Stimulated activated CD4-positive, alpha-beta T cell treated with anti-CD3 and anti-CD28 coated beads, Interleukin-2, amount 100 ng/mL, for 24 hours (primary cell): ENCODE data around the gene MARCHF7.
"Not testable (repeated sequence)": the region's sequence is repeated elsewhere in the genome, so short reads cannot be mapped to it uniquely, and the experiment has no call there.

ENCODE experiments used
- DNase-seq, 2 donors: peaks; one replicate each; pipeline ENCODE4 v3.0.0-alpha.2; 2020

The MARCHF7 gene

DNA sequence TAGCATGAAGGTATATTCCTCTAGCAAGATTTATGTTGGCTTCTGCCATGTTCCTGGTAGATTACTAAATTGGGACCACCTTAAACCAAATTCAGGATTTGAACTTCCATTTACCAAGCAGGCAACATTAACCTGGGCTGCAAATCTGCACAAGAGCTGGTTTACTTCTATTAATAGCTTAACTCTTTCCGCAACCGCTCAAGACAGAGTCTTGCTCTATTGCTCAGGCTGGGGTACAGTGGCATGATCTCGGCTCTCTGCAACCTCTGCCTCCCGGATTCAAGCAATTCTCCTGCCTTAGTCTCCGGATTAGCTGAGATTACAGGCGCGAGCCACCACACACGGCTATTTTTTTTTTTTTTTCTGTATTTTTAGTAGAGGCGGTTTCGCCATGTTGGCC lies 8.4 kb downstream of the MARCHF7 start:
- no peak for DNase-seq

GRCh38 chr2:159722580-159722979 lies 10.3 kb downstream of the MARCHF7 start:
- DNase-seq, result no peak

DNA sequence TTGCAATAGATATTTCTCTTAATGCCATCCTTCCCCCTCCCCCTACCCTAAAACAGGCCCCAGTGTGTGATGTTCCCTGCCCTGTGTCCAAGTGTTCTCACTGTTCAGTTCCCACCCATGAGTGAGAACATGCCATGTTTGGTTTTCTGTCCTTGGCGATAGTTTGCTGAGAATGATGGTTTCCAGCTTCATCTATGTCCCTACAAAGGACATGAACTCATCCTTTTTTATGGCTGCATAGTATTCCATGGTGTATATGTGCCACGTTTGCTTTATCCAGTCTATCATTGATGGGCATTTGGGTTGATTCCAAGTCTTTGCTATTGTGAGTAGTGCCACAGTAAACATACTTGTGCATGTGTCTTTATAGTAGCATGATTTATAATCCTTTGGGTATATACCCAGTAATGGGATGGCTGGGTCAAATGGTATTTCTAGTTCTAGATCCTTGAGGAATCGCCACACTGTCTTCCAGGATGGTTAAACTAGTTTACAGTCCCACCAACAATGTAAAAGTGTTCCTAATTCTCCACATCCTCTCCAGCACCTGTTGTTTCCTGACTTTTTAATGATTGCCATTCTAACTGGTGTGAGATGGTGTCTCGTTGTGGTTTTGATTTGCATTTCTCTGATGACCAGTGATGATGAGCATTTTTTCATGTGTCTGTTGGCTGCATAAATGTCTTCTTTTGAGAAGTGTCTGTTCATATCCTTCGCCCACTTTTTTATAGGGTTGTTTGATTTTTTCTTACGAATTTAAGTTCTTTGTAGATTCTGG lies 12.7 kb downstream of the MARCHF7 start:
- not testable (repeated sequence) for DNase-seq

DNA sequence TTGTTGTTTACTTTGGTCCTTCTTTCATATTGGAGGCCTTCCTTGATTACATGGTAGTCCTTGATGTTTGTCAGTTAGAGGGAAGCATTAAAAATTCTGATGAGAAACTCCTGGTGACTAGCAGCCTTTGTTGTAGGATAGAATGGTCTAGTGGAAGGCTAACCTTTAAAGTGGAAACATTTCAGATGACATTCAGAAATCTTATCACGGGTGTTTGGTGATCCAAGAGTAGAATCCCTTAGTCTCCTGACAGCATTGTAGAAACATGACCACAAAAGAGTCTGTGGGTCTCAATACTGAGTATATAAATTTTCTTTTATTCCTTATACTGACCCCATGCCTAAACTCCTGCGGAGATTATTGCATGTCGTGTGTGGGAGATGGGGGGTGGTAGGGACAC lies 13.4 kb downstream of the MARCHF7 start:
- no peak for DNase-seq

DNA sequence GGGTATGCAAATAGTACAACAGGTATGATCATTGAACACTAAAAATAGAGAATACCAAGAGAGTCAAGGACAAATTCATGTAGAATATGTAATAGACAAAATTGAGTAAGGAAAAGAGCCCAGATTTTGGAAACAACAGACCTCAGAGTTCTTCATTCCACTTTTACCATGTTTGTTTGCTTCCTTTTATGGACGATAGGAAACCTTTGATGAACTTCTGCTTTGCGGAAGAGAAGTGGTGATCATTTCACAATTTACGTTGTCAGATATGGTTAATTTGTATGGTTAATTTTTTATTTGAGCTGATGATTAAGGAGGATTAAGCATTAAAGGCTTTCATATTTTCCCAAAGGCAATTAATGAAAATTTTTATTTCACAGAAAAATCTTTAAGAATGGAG lies 16.3 kb downstream of the MARCHF7 start:
- DNase-seq, result no peak

GRCh38 chr2:159735648-159736047 lies 23.3 kb downstream of the MARCHF7 start:
- no peak for DNase-seq

- no peak for DNase-seq
These were observed 23.7 kb downstream of the MARCHF7 start for GRCh38 chr2:159736048-159736447.

DNA sequence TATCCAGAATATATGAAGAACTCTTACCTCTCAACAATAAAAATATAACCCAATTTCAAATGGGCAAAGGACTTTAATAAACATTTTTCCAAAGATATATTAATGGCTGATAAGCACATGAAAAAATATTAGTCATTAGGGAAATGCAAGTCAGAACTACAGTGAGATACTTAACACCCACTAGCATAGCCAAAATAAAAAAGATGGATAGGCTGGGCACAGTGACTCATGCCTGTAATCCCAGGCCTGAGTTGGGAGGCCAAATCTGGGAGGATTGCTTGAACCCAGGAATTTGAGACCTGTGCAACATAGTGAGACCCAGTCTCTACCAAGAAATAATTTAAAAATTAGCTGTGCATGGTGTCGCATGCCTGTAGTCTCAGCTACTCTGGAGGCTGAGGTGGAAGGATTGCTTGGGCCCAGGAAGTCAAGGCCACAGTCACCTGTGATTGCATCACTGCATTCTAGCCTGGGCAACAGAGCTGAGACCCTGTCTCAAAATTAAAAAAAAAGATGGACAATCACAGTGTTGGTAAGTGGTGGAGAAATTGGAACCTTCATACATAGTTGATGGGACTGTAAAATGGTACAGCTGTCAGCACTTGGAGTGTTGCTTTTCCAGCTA lies 25.1 kb downstream of the MARCHF7 start:
- DNase-seq, result no peak

DNA sequence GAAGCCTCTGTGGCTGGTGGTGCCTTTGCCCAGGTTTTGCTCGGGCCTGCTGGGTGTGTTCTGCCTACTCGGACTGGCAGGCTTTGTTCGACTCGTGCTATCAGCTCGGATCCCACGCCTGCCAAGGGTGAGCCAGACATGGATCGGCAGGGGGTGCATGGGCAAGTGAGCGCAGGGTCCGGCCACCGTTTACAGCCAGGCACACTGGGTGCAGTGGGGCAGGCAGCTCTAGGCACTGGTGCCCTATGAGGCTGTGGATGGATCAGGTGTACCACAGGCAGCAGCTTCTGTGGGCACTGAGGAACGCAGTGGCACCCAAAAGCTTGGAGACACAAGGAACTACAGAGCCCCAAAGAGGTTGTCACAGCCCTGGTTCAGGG lies 25.6 kb downstream of the MARCHF7 start:
- no peak for DNase-seq

- DNase-seq, result no peak
These were observed 26.4 kb downstream of the MARCHF7 start for GRCh38 chr2:159738509-159739390.

- DNase-seq, result no peak
These were observed 30.5 kb downstream of the MARCHF7 start for GRCh38 chr2:159742846-159743245.

- no peak for DNase-seq
These were observed 32.1 kb downstream of the MARCHF7 start for GRCh38 chr2:159744363-159744762.

GRCh38 chr2:159745237-159745636 lies 32.9 kb downstream of the MARCHF7 start:
- DNase-seq, result not testable (repeated sequence)

GRCh38 chr2:159748089-159748488 lies 35.8 kb downstream of the MARCHF7 start:
- no peak for DNase-seq

DNA sequence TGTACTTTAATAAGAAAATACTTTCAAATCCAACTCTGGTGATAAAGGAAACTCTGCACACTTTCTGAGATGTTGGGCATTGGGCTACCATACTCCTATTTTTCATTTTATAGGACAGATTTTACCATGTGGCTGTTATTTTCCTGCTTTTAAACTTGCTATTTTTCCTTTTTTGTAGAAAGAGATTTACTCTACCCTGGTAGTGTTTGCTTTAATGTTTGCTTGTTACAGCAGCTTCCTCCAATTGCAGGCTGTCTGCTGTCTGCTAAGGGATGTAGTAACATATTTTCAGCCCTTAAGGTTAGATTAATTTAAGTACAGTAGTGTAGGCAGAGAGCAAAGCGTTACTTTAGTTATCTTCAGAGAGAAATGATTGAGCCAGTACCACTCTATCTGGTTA lies 38.6 kb downstream of the MARCHF7 start:
- DNase-seq, result no peak

DNA sequence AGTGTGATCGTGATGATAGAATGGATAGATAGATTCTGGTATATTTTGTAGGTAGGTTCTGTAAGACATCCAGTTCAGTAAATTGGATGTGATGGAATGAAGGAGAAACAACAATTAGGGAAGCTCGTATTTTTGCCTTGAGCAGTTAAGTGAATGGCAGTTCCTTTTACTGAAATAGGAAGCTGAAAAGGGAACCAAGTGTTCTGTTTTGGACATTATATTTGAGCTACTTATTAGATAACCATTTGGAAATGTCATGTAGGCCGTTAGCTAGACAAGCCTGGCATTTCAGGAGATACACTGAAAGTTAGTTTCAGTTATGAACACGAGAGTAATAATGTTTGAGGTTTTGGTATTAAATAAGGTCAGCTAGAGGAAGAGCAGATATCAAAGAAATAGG lies 41.5 kb downstream of the MARCHF7 start:
- no peak for DNase-seq

- no peak for DNase-seq
These were observed 42.7 kb downstream of the MARCHF7 start for GRCh38 chr2:159755014-159755413.

DNA sequence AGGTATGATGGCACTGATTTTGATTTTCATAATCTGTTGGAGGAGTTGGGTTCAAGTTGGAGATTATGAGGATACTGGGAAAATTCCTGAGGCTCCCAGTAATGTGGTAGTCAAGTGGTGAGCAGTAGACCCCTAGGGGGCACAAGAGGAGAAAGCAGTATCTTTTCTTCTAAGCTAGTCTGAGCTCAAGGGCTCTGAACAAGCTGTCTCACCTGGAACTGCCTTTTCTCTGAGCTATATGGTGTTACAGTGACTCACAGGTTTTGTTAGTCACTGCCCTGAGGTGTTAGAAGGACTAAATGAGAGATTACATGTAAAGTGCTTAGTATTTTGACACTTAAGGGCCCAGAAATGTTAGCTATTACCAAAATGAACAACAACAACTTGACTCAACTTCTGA lies 43.5 kb downstream of the MARCHF7 start:
- DNase-seq, result no peak

GRCh38 chr2:159758239-159758638 lies 45.9 kb downstream of the MARCHF7 start:
- DNase-seq, result no peak

DNA sequence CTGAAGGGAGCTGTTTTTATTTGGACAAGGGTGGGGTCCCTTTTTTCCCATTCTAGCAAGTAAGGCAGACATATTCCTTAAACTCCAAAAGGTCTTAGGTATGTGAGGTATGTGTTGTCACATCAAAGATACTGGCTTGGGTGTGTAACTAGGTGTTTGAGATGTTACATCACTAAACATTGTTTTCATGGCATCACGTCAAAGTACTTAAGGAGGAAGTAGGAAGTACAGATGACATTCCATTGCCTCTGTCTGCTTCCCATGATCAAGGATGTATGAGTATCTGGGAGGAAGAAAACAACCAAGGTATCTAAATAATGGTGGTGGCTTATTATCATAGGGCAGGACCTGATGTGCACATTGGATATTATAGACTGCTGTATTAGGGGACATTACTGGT lies 46.4 kb downstream of the MARCHF7 start:
- no peak for DNase-seq

GRCh38 chr2:159759577-159759976 lies 47.3 kb downstream of the MARCHF7 start:
- no peak for DNase-seq

DNA sequence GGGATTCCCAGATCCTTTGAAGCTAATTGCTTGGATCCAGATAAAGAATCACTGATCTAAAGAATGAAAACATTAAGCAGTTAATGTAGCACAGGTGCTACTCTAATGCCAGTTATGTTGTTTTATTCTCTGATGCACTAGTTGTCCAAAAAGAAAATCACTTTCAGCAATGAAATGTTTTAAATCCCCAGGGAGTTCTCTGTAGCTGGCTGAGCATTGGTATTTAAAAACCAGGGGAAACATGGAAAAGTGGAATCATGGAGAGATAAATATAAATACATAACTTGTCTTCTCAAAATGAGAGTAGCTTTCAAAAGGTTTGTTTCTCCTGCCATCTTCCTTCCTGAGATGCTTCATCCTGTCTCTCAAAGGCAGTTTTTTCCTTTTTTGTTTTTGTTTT lies 48.0 kb downstream of the MARCHF7 start:
- no peak for DNase-seq

DNA sequence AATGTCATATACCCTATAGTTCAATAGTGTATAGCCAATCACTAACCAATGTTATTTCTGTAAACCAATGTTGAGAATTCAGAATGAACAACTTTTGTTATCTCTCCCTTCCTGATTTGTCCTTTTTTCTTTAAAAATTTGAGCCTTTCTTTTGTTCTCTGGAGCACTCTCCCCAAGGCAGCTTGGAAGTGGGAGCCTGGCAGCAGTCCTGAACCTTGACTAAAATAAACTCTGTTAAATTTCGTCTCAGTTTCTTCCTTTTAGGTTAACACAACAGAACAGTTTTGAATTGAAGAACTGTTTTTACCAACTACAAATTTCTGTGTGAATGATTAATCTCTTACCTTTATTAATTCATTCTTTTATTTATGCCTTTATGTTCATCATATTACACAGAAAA lies 49.8 kb downstream of the MARCHF7 start:
- no peak for DNase-seq
